Neural cell (in vitro differentiated cells): ENCODE measurements around the gene MED29.

ENCODE experiments used
- EP300 ChIP-seq: fragments of 450-650 bp; conservative IDR thresholded peaks from 2 replicates; pipeline ENCODE4 v1.6.1; 2014; ENCODE audit warnings: antibody characterized with exemption, mild to moderate bottlenecking, moderate library complexity; ENCODE audit not compliant: poor library complexity, severe bottlenecking
- EZH2 ChIP-seq: fragments of 200-600, 300-800 bp; shearing (Covaris generic), sonication (generic); IDR thresholded peaks from 2 replicates; pipeline ENCODE4 v1.6.1; 2014; ENCODE audit warnings: antibody characterized with exemption, low read length, borderline replicate concordance, mild to moderate bottlenecking; ENCODE audit not compliant: insufficient read depth, poor library complexity, severe bottlenecking
- TF ChIP-seq, protein P1 (sequence below): IDR thresholded peaks from 2 replicates; pipeline ENCODE4 v1.6.1; 2012; ENCODE audit warnings: borderline replicate concordance
- TF ChIP-seq, protein P2 (sequence below): fragments of 450-650 bp; IDR thresholded peaks from 2 replicates; pipeline ENCODE4 v1.5.1; 2014; ENCODE audit warnings: antibody characterized with exemption, mild to moderate bottlenecking, moderate library complexity; ENCODE audit not compliant: poor library complexity, severe bottlenecking

DNA sequence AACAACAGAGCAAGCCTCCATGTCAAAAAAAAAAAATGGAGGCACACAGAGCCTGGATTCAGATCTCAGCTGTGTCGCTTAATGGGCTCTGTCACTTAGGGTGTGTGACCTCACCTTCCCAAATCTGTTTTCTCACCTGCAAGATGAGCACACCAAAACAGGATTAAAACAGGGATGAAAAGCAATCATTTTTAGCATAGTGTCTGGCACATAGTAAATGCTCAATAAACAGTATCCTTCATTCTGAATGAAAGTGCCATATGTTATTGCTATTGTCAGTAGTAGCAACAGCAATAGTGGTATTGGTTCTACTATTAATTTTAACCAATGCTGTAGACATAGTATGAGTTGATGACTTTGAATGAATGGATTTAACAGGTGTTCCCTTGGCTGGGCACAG is 25.6 kb upstream of the MED29 start:
- TF ChIP-seq EP300 = no peak
- TF ChIP-seq, protein P1, sequence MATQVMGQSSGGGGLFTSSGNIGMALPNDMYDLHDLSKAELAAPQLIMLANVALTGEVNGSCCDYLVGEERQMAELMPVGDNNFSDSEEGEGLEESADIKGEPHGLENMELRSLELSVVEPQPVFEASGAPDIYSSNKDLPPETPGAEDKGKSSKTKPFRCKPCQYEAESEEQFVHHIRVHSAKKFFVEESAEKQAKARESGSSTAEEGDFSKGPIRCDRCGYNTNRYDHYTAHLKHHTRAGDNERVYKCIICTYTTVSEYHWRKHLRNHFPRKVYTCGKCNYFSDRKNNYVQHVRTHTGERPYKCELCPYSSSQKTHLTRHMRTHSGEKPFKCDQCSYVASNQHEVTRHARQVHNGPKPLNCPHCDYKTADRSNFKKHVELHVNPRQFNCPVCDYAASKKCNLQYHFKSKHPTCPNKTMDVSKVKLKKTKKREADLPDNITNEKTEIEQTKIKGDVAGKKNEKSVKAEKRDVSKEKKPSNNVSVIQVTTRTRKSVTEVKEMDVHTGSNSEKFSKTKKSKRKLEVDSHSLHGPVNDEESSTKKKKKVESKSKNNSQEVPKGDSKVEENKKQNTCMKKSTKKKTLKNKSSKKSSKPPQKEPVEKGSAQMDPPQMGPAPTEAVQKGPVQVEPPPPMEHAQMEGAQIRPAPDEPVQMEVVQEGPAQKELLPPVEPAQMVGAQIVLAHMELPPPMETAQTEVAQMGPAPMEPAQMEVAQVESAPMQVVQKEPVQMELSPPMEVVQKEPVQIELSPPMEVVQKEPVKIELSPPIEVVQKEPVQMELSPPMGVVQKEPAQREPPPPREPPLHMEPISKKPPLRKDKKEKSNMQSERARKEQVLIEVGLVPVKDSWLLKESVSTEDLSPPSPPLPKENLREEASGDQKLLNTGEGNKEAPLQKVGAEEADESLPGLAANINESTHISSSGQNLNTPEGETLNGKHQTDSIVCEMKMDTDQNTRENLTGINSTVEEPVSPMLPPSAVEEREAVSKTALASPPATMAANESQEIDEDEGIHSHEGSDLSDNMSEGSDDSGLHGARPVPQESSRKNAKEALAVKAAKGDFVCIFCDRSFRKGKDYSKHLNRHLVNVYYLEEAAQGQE = no peak
- TF ChIP-seq, protein P2, sequence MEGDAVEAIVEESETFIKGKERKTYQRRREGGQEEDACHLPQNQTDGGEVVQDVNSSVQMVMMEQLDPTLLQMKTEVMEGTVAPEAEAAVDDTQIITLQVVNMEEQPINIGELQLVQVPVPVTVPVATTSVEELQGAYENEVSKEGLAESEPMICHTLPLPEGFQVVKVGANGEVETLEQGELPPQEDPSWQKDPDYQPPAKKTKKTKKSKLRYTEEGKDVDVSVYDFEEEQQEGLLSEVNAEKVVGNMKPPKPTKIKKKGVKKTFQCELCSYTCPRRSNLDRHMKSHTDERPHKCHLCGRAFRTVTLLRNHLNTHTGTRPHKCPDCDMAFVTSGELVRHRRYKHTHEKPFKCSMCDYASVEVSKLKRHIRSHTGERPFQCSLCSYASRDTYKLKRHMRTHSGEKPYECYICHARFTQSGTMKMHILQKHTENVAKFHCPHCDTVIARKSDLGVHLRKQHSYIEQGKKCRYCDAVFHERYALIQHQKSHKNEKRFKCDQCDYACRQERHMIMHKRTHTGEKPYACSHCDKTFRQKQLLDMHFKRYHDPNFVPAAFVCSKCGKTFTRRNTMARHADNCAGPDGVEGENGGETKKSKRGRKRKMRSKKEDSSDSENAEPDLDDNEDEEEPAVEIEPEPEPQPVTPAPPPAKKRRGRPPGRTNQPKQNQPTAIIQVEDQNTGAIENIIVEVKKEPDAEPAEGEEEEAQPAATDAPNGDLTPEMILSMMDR = no peak
- no peak for TF ChIP-seq EZH2
